Endothelial cell of umbilical vein (primary cell): Measurements from ENCODE around the gene PRKCQ. TPM values are rescaled to one million over a fixed set of nuclear protein-coding genes. Genes with fewer than 3 reads are reported as not detected.

Experiments used
- BruUV-seq: library from RNA; stranded (reverse); fragments of 400-500 nt; replicated peaks from 2 replicates; lab custom pipeline; 2021; lab: Mats Ljungman, UMichigan
- CTCF ChIA-PET: fragments of 300-600, 350-600 bp; sonication (Branson Sonifier 250); formaldehyde crosslinking; loops from one replicate; lab custom pipeline; 2021; ENCODE audit warnings: antibody characterized with exemption, inconsistent platforms; lab: Charles Lee
- POLR2A ChIA-PET: fragments of 300-600, 350-600 bp; sonication (Branson Sonifier 250); formaldehyde crosslinking; loops from one replicate; lab custom pipeline; 2021; ENCODE audit warnings: antibody characterized with exemption, inconsistent platforms; lab: Charles Lee
- DNase-seq: peaks from one replicate; pipeline ENCODE4 v3.0.0-alpha.2; 2011; ENCODE audit warnings: low read depth, low spot score
- FAIRE-seq: peaks from 2 replicates; lab custom pipeline; 2011; peaks lifted over from hg19 to GRCh38; lab: Jason Lieb, UNC
- H2AFZ ChIP-seq: 2 replicates; pipeline ENCODE4 v1.6.0; 2012; ENCODE audit warnings: low read depth, low read length, control low read depth, inconsistent platforms
- H3K27ac ChIP-seq: 2 replicates; pipeline ENCODE4 v1.5.1; 2011; ENCODE audit warnings: low read depth, mild to moderate bottlenecking, control low read depth, low read length, moderate library complexity; ENCODE audit not compliant: insufficient read depth
- H3K27me3 ChIP-seq, 2 experiments: 2 replicates each; pipeline versions ENCODE4 v1.6.0 to v1.6.1; 2011; ENCODE audit warnings: low read length in 2 of 2, mixed read lengths in 1 of 2; ENCODE audit not compliant: control insufficient read depth in 2 of 2, insufficient read depth in 2 of 2
- H3K36me3 ChIP-seq, 2 experiments: 2 replicates in 1 of 2; 3 replicates in 1 of 2; pipeline ENCODE4 v1.5.1; 2011; ENCODE audit warnings: low read length in 2 of 2, mild to moderate bottlenecking in 1 of 2, moderate library complexity in 1 of 2; ENCODE audit not compliant: control insufficient read depth in 2 of 2, insufficient read depth in 2 of 2; ENCODE audit errors: extremely low read depth in 1 of 2
- H3K4me1 ChIP-seq: 3 replicates; pipeline ENCODE4 v1.5.1; 2011; ENCODE audit warnings: mild to moderate bottlenecking, low read length; ENCODE audit not compliant: control insufficient read depth, insufficient read depth; ENCODE audit errors: extremely low read depth
- H3K4me2 ChIP-seq: 2 replicates; pipeline ENCODE4 v1.6.1; 2011; ENCODE audit warnings: low read length, control low read depth, mixed read lengths; ENCODE audit not compliant: insufficient read depth
- H3K4me3 ChIP-seq, 3 experiments: fragments of 200-600 bp in 1 of 3; sonication (generic), shearing (Covaris generic) in 1 of 3; replicated peaks in 1 of 3; 2 replicates each; pipeline ENCODE4 v1.5.1; 2011 to 2016; ENCODE audit warnings: control low read depth in 3 of 3, low read length in 3 of 3, mild to moderate bottlenecking in 2 of 3, inconsistent platforms in 1 of 3, low read depth in 1 of 3, moderate library complexity in 1 of 3; ENCODE audit not compliant: insufficient read depth in 1 of 3
- H3K79me2 ChIP-seq: 2 replicates; pipeline ENCODE4 v1.6.0; 2012; ENCODE audit warnings: low read length, inconsistent platforms; ENCODE audit not compliant: control insufficient read depth, insufficient read depth
- H3K9ac ChIP-seq: replicated peaks from 2 replicates; pipeline ENCODE3; 2011; ENCODE audit warnings: low read length, control low read depth; ENCODE audit not compliant: insufficient read depth; ENCODE audit errors: extremely low read depth
- H3K9me1 ChIP-seq: replicated peaks from 3 replicates; pipeline ENCODE4 v1.6.0; 2011; ENCODE audit warnings: mild to moderate bottlenecking, low read length; ENCODE audit not compliant: control insufficient read depth, insufficient read depth; ENCODE audit errors: extremely low read depth
- H3K9me3 ChIP-seq: replicated peaks from 2 replicates; pipeline ENCODE4 v1.5.1; 2012; ENCODE audit warnings: low read length, inconsistent platforms; ENCODE audit not compliant: control insufficient read depth, insufficient read depth
- H4K20me1 ChIP-seq: replicated peaks from 2 replicates; pipeline ENCODE3; 2011; ENCODE audit warnings: mild to moderate bottlenecking, low read length; ENCODE audit not compliant: control insufficient read depth, insufficient read depth; ENCODE audit errors: extremely low read depth
- EZH2 ChIP-seq: IDR thresholded peaks from 2 replicates; pipeline ENCODE4 v1.6.1; 2012; ENCODE audit warnings: borderline replicate concordance, low read depth, mild to moderate bottlenecking, moderate library complexity, low read length, inconsistent platforms; ENCODE audit not compliant: severe bottlenecking
- FOS ChIP-seq: IDR thresholded peaks from 2 replicates; pipeline ENCODE4 v1.6.1; 2011; ENCODE audit warnings: mild to moderate bottlenecking, low read length, moderate library complexity, borderline replicate concordance; ENCODE audit not compliant: insufficient read depth
- GATA2 ChIP-seq: IDR thresholded peaks from 2 replicates; pipeline ENCODE4 v1.7.0; 2011; ENCODE audit warnings: low read depth, mild to moderate bottlenecking, moderate library complexity, mixed read lengths, low read length; ENCODE audit not compliant: insufficient read length, insufficient read depth
- JUN ChIP-seq: IDR thresholded peaks from 2 replicates; pipeline ENCODE4 v1.6.1; 2011; ENCODE audit warnings: borderline replicate concordance, low read depth; ENCODE audit not compliant: insufficient read length, insufficient read depth
- MAX ChIP-seq: IDR thresholded peaks from 2 replicates; pipeline ENCODE4 v1.6.1; 2011; ENCODE audit not compliant: insufficient read depth, insufficient read length
- MYC ChIP-seq: IDR thresholded peaks from one replicate; pipeline ENCODE4 v1.6.1; 2011; ENCODE audit warnings: mild to moderate bottlenecking, low read depth, low read length
- POLR2A ChIP-seq: IDR thresholded peaks from 2 replicates; pipeline ENCODE4 v1.6.1; 2012; ENCODE audit warnings: low read depth, mild to moderate bottlenecking, control low read depth, low read length
- POLR2AphosphoS5 ChIP-seq: IDR thresholded peaks from 2 replicates; pipeline ENCODE4 v1.6.1; 2012; ENCODE audit warnings: low read depth, mild to moderate bottlenecking, control low read depth, low read length, moderate library complexity; ENCODE audit not compliant: insufficient read depth
- dilution Hi-C: fragments of 300-500 bp; cut with MboI; formaldehyde crosslinking; loops from one replicate; pipeline ENCODE4 v1.15.0; 2019; ENCODE audit warnings: low sequenced_read_pairs; ENCODE audit not compliant: extremely low pct_ligation_motif_present
- intact Hi-C: fragments of 100-400 bp; cut with micrococcal nuclease; formaldehyde crosslinking; loops from one replicate; pipeline ENCODE4 v1.10.0; 2022
- polyA plus RNA-seq, 4 experiments: library from polyadenylated mRNA; depleted of rRNA in 3 of 4; stranded (reverse) in 3 of 4; unstranded in 1 of 4; fragments of >200 nt; gene quantifications; 2 replicates each; pipeline versions ENCODE4 v1.2.1 to v1.2.3, GENCODE V29; 2011 to 2012; ENCODE audit warnings: missing spikeins in 1 of 4
- total RNA-seq: library from RNA; stranded (reverse); gene quantifications from 2 replicates; pipeline ENCODE4 v1.2.3, GENCODE V29; 2021
- TF ChIP-seq, protein P1 (sequence below), 2 donors: IDR thresholded peaks; 1 replicate in 1 of 2; 2 replicates in 1 of 2; pipeline ENCODE4 v1.5.1; 2011; ENCODE audit warnings: low read length in 2 of 2, mild to moderate bottlenecking in 2 of 2, moderate library complexity in 2 of 2, control low read depth in 1 of 2, inconsistent platforms in 1 of 2, low read depth in 1 of 2; ENCODE audit not compliant: insufficient read depth in 1 of 2; ENCODE audit errors: extremely low read depth in 1 of 2

The PRKCQ gene
- total and polyA plus RNA-seq, 2 donors (not counting 3 experiments of a cell fraction or from before 2014, with no cell fraction given): 0.32 to 0.55 TPM

DNA sequence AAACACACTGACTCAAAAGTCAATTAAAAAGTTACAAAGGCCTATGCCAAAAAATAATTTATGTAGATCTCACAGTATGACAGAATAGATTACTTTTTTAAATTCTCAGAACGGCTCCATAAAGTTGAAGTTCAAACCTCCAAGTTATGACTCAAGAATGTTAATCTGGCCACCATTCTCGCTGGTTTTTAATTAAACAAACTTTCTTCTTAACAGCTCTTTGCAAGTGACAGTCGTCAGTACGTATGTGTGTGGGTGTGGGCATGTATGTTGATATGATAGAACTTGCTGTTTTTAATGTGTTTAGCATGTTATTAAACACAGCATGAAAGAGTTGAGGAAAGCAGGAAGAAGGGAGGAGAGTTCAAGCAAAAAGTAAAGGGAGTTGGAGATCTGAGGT lies 18.5 kb downstream of the PRKCQ start:
- H3K9me3 ChIP-seq: no peaks in the 10 kb centered on the region
- H3K4me3 ChIP-seq: no peak overlapping the region
- ChIA-PET CTCF (no interaction called here), POLR2A (no interaction called here)
- H4K20me1 ChIP-seq: no peaks in the 10 kb centered on the region
- H3K36me3 ChIP-seq: no peaks in the 10 kb centered on the region
- DNase-seq (no peak), FAIRE-seq (no peak)
- H3K27me3 ChIP-seq: no peaks in the 10 kb centered on the region
- no peak overlapping the region for H3K27ac ChIP-seq
- H3K79me2 ChIP-seq: no peaks in the 10 kb centered on the region
- TF ChIP-seq FOS: no peak
- no peak for TF ChIP-seq GATA2
- no peak for TF ChIP-seq JUN
- no peak for TF ChIP-seq MYC
- TF ChIP-seq POLR2A: no peak
- TF ChIP-seq POLR2AphosphoS5: no peak
- TF ChIP-seq, protein P1, sequence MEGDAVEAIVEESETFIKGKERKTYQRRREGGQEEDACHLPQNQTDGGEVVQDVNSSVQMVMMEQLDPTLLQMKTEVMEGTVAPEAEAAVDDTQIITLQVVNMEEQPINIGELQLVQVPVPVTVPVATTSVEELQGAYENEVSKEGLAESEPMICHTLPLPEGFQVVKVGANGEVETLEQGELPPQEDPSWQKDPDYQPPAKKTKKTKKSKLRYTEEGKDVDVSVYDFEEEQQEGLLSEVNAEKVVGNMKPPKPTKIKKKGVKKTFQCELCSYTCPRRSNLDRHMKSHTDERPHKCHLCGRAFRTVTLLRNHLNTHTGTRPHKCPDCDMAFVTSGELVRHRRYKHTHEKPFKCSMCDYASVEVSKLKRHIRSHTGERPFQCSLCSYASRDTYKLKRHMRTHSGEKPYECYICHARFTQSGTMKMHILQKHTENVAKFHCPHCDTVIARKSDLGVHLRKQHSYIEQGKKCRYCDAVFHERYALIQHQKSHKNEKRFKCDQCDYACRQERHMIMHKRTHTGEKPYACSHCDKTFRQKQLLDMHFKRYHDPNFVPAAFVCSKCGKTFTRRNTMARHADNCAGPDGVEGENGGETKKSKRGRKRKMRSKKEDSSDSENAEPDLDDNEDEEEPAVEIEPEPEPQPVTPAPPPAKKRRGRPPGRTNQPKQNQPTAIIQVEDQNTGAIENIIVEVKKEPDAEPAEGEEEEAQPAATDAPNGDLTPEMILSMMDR (IDR thresholded peaks at IDR 0.05; ENCODE audit: extremely low read depth in 1 of 2, insufficient read depth in 1 of 2, low read depth in 1 of 2, low read length in 2 of 2): no peak
- no peak for TF ChIP-seq MAX
- TF ChIP-seq EZH2: no peak
- no peak overlapping the region for H2AFZ ChIP-seq
- no peak overlapping the region for H3K4me2 ChIP-seq
- no TSS peak for BruUV-seq
- H3K9ac ChIP-seq: no peak overlapping the region
- intact Hi-C loops: no loop called here
- no peaks in the 10 kb centered on the region for H3K4me1 ChIP-seq
- dilution Hi-C loops: no loop called here
- H3K9me1 ChIP-seq: no peaks in the 10 kb centered on the region
